Activated effector memory CD4-positive, alpha-beta T cell treated with anti-CD3 and anti-CD28 coated beads, Interleukin-2, amount 50 U/mL, for 16 hours (primary cell): ENCODE data around the gene DSTN.

ENCODE experiments used
- DNase-seq: peaks from one replicate; pipeline ENCODE4 v3.0.0-alpha.2; 2020

DSTN gene

DNA sequence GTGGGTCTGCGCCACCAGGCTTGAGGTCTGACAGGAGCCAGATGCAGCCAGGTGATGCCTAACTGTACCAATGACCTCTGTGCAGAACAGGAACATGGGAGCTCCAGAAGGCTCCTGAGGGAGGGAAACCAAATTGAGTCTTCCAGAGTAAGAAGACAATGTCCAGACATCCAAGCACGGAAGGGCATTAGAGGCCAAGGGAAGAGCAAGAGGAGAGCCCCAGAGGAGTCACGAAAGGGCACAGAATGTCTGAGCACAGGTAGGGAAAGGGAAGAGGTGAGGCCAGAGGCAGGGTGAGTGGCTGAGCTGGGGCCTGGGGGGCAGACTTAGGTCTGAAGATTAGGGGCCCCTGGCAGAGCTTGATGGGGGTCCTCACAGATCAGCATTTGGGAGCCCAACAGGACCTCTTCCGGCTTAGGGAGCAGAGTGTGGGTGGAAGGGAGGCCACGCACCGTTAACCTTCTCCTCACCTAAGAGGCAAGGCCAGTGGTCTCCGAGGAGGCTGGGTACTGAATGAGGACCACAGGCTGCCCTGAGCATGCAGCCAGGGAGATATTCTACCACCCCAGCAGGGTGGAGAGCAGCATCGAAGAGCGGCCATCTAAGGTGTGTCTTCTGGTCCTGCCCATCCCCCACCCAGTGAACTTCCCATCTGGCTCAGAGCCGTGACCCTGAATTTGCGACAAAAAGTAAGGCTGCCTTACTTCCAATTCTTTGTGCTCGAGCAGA lies 70.4 kb downstream of the DSTN start:
- DNase-seq = no peak

DNA sequence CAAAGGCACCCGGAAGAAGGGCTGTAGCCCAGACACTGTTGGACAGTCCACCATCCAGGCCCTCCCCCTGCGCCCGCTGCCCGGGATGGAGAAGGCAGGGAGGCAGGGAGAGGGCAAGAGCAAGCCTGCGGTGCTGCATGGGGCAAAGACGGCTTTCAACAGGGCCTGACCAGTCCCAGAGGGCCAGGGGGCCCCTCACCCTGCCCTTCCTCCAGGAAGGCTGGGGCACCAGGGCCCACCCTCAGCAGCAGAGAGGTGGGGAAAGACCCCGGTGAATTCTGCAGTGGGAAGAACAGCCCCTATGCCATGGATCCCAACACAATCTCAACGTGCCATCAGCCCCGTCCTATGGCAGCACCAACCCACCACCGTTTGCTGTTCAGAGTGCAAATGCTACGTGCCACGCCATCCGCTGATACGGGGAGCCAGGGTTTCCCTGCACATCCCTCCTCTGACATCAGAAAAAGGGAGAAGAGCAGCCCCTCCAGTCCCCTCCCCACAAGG lies 71.1 kb downstream of the DSTN start:
- no peak for DNase-seq

DNA sequence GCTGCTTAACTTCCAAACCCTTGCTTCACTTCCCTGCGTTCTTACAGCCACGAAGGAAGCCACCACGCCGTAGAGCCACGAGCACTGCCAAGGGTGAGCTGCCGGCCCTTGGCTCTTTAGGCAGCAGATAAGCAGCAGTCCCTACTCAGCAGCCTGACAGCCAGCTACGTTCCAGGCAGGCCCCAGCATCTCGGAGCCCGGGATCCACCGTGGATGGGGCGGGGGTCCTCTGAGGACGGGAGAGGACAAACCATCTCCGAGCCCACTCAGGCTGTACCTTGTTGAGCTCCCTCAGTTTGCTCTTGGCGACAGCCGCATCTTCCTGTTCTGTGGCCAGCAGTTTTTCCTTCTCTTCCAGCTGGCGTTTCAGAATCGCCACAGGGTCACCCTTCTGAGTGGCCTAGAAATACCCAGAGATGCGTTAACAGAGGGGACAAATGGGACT lies 71.7 kb downstream of the DSTN start:
- DNase-seq = no peak

DNA sequence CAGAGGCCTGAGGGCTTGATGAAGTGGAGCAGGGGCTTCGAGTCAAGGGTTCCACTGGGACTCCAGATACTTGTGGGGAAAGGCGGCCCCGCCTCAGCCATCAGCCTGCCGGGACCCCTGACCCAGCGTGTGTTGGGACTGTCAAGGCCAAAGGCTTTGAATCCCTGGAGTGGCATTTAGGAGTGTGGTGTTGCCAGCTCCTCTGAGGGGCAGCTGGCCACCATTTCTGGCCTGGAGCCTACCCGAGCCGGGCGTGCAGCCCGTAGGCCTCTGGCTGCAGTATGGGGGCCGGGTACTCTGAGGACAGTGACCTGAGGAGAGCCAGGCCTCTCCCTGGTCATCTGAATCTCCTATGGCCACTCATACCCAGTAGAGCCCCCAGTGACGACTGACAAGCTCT lies 72.1 kb downstream of the DSTN start:
- no peak for DNase-seq

DNA sequence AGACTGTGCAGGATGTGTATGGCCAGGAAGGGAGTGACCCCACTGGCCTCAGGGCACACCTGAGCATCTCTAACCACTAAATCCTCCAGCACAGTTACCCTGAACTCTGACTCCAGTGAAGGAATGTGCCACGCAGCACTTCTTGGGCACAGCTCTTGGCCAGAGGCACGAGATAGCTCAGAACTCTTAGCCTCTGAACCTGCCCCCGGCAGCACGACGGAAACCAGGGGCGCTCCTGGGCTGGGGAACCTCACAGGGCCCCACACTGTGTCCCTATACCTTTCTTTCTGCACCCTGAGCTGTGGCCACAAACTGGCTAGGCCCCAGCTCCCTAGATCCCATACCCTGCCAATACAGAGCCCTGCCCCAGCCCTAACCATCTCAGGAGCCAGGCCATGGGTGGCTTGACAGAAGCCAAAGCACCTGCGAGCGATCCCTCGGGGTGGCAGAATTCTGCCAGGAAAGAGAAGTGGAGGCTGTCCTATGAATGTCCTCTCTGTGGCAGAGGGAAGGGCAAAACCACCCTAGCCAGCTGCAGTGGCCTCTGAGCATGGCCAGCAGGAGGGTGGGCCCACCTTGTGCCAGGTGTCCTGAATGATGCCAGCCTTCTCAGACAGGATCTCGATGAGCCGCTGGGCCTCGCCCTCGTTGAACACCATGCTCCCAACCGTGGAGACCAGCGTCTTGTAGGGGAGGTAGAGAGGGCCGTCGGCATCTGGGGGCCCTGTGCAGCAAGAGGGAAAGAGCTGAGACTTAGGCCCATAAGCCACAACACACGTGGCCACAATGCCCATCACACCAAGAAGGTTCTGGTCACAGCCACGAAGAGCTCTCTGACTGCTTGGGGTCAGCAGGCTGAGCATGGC lies 72.8 kb downstream of the DSTN start:
- DNase-seq = no peak

DNA sequence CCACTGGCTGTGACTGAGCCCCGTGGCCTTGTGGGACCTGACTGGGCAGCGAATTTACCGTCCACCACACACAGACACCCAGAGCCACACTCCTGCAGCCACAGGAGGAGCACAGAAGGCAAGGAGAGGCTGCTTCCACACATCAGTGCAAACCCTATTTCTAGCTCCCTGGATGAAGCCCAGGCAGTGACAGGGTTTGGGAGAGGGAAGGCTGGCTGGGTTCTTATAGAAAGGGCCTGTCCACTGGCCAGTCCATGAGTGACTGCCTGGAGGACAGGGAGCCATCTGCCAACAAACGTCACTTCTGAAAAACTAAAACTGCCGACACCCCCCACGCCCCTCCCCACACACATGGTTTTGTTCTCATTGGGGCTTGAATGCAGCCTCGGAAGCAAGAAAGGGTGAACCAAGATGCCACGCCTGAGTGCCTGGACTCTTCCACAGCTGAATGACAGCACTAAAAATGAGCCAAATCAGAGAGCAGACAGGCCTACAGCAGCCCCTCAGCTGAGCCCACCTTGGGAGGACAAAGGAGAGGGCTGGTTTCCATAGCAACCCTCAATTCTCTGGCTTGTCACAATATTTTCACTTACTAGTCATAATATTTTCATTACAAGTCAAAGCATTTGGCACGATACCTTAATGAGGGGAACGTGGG lies 73.8 kb downstream of the DSTN start:
- no peak for DNase-seq

DNA sequence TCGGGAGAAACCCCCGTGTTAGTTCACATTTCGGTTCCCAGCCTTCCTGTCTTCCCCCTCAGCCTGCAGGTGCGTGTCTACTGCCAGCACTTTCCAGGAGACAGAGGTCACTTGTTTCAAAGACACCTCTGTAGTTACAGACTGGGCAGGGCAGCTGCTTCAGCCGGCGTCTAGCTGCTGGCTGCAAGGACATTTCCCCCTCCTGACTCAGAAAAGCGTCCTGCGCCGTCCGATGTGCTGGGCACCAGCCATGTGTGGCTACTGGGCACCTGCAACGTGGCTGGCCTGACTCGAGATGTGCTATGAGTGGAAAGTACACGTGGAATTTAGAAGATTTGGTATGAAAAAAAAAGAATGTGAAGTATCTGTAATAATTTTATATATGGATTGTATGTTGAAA lies 74.6 kb downstream of the DSTN start:
- no peak for DNase-seq

DNA sequence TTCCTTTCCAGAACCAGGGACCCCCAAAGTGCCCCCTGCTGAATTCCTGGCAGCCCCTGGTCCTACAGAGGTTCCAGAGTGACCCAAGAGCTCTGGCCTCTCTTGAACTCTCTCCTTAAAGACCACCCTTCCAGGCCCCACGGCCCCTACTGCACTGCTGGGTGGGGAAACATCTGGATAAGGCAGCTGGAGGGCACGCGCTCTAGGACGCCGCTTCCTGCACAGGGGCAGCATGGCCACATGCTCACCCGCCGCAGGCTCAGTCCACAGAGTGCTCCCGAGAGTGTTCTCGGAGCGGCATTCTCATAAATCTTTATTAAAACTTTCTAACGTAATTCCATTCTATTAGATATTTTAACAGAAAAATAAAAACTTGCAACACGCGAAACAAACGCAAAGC lies 75.1 kb downstream of the DSTN start:
- no peak for DNase-seq

DNA sequence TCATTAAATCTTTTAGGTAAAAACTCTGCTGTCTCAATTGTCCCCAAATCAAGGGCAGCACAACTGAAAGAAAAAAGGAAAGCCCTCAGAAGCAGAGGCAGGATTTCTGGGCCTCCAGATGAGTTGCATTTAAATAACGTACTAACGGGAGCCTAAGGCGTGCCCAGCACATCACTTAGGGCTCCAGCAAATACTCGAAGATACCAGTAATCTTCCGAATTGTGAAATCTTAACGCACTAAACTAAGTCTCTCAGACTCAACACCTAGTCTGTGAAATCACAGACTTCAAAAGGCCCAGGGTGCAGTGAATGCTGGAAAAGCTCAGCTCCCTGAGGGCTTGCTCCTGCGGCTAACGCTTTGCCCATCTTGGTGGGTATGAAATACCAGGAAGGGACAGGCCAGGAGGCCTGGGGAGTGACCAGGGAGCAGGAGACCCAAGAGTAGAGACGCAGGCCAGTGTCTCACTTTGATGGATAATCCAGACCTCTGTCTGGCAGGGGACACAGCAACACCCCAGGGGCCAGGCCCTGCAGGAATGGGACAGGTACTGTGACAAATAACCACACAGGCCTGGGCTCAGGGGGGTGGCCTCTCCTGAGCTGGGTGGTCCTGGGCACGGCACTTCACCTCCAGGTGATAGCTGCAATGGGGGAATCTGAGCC lies 75.8 kb downstream of the DSTN start:
- peak; percentile 56 for DNase-seq

DNA sequence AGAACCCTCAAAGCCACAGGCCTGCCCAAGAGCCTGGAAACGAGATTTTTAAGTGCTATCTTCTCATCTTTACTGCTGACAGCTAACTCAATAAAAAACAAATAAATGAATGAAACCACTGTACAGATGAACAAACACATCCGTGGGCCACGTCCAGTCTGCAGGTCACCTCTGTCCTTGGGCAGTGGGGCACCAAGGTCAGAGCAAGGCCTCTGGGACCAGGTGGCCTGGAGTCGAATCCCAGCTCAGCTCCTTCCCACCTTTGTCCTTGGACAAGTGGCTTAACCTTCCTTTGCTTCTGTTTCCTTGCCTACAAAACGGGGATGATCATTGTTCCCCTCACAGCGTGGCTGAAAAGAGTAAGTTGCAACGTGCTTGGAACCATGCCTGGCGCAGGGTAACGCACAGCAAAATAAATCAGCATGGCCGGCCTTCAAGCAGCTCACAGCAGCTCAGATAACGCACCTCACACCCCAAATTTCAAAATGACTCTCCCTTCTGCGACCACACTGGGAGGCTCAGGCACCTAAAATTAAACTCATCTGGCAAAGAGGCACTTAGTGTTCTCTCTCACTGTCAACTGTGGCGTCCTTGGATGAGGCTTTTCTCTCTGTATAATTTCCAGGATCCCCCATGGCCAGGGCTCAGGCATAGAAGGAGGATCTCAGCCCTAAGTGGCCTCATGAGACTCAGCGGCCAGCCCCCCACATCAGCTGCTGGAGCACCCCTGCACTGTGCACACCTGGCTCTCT lies 76.5 kb downstream of the DSTN start:
- DNase-seq = peak; percentile 44

DNA sequence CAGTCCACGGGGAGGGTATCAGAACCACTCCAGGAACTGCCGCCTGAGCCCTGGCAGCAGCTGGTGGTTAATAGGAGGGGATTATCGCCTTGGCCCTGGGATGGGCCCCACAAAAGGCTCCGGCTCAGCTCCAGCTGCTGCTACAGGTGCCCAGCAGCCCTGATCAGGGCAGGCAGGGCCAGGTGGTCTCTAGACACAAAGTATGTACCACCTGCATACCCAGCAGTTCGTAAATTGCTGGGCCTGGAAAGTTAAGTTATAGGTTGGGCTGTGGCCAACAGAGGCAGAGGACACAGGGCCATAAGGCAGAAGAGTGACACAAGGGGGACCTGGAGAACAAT lies 77.1 kb downstream of the DSTN start:
- peak; percentile 53 for DNase-seq

DNA sequence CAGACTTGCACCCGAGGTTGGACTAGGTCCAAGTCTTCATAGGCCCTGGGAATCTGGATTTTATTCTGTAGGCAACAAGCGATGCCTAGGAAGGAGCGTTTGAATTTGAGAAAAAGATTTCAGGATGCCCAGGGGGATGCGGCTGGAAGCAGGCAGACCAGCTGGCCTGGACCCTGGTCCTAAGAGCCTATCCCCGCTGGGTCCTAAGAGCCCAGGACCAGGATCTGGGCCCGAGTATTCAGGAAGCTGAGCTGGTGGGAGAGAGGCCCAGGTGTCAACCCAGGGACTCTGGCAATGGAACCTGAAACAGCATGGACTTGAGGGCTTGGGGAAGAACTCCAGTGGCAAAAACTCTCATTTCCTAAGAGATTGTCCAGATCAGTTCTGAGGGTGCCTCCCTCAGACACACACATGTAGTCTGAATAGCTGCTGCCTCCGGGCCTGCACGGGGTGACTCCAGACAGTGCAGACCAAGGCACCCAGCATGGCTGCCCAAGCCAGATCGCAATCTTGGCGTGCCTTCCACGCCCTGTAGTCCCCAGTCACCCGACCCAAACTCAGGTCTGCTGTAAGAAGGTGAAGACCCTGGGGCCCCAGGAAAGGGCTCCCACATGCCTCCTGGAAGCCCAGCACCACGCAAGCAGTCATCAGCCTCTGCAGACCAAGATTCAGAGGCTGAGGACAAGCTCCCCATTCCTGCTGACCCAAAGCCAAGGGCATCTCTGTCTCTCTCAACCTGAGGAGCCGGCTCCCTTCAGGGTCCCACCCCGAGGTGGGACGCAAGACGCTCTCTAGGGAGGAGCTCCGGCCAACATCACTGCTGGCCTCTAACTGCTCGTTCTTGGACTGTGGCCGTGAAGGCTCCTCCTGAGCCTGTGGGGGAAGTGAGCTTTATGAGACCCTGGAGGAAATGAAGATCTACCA lies 77.8 kb downstream of the DSTN start:
- peak; percentile 58 for DNase-seq

DNA sequence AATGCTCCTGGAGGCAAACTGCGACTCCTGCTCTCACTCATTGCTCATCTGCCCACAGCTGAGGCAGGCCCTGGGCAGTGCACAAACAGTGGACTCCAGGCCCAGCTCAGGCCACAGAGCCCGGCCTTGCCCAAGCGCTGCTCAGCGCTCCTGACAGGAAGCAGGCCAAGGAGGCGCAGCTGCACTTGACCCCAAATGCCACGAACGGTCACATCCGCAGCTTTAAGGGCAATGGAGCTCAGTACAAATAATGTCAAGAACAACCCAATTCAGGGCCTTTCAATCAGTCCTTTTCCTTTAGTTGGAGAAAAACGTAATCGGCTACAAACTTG lies 78.4 kb downstream of the DSTN start:
- DNase-seq = peak; percentile 49

DNA sequence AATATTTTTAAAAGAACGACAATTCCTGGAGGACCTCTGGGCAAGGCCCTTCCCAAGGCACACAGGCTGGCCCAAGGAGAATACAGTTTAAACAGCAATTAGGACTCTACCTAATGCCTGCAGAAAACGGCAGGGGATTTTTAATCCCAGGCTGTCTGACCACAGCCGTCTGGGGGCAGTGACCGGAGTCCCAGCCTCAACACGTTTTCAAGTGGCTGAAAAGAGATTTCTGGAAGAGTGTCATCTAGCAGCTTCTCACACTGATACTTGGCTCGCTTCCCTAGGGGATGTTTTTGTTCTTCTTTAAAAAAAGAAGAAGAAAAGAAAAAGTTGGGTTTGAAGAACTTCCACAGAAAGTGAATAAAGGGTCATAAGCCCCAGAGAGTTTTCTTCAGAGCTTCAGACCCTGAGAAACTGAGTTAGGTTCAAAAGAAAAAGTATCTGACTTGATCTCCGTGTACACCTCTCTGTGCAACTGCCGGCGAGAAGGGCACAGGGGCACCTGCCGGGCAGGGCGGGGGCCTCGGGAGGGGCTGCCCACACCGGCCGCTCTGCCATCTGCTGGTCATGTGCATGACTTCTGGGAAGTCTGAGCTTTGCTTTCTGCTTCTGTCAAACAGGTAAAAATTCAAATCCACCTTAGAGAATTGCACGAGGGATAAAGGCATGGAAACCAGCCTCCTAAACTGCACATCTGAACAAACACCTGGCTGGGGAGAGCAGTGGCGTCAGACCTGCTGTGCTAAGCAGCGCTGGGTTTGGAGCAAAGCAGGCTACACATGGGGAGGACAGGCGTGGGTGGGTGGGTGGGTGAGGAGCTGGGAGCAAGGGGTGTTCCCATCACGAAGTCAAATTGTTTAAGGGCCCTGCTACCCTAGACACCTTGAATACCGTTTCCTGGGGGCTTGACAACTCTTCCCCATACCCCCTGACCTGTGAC lies 79.2 kb downstream of the DSTN start:
- peak; percentile 66 for DNase-seq

DNA sequence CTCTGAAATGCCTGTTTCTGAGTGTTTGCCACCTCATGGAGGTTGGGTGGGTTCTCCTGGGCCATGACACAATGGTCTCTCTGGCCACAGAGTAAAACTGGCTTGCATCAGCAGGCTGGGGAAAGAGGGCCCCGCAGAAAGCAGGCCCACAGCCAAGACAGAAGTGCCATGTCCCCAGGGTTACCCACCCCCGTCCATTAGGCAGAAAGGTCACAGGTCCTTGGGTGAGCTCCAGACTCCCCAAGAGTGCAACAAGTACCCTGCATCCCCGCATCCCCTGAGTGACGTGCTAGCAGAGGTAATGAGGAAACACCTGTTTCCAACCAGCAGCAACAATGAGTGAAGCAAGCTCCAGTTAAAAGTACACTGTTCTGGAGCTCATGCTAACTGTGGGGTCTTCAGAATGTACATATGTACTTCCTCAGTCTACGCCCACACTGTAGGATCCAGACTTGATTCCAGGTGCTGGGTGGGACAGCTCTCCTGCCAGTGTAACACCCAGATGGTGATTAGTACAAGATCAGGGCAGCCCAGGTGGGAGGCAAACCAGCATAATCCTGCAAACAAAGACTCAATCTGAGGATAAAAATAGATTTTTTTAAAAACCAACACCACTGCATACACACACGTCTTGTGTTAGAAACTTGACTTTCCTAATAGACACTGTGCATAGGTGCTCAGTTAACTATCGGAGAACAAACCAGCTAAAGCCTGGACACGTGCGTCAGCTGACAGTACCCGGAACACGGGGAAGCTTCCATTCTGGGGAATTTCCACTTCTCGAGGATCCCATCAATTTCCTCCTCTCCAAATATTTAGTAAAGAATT lies 80.6 kb downstream of the DSTN start:
- peak; percentile 36 for DNase-seq

DNA sequence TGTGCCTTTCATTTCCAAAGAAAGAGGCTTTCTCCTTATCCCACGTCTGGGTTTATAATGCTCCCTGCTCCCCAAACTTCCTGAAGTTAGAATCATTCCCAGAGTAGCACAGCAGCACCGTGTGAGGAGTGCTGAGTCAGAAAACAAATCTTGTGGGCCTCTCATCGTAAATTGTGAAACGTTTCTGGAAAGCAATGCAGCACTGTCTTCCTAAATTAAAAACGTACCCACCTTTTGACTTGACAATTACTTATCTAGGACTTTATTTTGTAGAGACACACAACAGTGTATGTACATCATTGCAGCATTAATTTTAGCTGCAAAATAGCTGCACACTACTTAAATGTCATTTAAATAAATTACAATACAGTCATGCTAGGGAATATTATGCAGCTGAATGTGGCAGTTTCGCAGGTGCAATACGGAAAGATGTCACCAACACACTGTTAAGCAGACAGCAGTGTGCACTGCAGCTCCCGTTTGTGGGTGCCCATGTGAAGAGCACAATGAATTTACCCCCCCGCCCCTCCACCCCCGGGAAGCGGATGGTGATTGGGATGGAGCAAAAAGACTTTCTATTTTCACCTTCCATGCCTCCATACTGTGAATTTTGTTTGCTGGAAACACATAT lies 81.4 kb downstream of the DSTN start:
- peak; percentile 28 for DNase-seq

DNA sequence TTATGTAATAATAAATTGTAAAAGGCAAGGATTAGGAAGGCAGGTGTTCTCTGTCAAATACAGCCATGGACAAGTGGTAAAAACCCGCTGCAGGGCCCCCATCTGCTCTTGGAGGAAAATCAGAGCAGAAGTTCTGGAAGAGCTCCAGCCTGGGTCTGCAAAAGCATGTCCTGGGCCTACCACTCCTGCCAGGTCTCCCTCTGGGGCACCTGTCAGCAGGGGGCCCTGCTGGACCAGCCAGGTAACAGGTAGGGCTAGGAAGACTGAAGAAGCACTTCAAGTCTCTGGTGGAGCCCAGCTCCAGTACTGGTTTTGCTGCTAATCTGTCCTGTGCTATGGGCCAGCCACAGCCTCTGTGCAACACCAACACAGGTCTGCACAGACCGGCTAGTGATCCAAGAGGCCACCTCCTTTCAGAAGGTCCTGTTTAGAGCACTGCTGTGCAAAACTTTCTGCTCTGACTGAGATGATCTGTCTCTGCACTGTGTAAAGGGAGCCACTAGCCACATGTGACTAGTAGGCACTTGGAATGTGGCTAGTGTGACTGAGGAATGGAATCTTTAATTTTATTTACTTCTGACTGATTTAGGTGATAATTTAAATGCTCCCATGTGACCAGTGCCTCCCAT lies 82.0 kb downstream of the DSTN start:
- DNase-seq = peak; percentile 47

DNA sequence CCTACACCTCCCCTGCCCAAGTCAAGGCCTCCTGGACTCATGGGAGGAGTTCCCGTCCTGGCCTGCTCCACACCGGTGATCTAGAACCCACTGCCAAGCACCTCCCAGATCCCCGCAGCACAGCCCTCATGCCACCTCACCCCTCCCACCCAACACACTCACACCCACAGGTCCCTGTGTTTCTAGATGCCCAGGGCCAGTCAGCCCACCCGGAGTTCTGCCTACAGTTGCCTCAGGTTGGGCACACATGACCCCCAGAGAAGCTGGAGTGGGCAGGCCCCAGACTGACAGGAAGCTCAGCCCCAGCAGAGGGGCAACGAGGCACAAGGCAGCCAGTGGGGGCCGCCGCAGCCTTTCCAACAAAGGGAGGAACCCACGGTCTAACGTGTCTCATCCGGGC lies 82.5 kb downstream of the DSTN start:
- peak; percentile 42 for DNase-seq
